A549 (cell line): Measurements from ENCODE around the gene SHCBP1L.

ENCODE experiments used
- CHD2 ChIP-seq: fragments of 150-350 bp; IDR thresholded peaks from 2 replicates; pipeline ENCODE4 v1.6.1; 2014; ENCODE audit warnings: low read length; ENCODE audit not compliant: partially characterized antibody
- GATA3 ChIP-seq: IDR thresholded peaks from 2 replicates; pipeline ENCODE4 v1.6.1; 2012; ENCODE audit warnings: borderline replicate concordance
- KDM5A ChIP-seq: fragments of 200-600 bp; sonication (generic); IDR thresholded peaks from 2 replicates; pipeline ENCODE4 v1.6.1; 2016; ENCODE audit warnings: antibody characterized with exemption, mild to moderate bottlenecking
- MYC ChIP-seq: IDR thresholded peaks from 2 replicates; pipeline ENCODE4 v1.6.1; 2012; ENCODE audit warnings: mild to moderate bottlenecking, inconsistent platforms, low read length, improper control_type of control experiment, borderline replicate concordance
- PHF8 ChIP-seq: fragments of 200-600 bp; sonication (generic); IDR thresholded peaks from 2 replicates; pipeline ENCODE4 v1.6.1; 2016; ENCODE audit warnings: low read depth, mild to moderate bottlenecking, antibody characterized with exemption, moderate library complexity, borderline replicate concordance
- POLR2A ChIP-seq: IDR thresholded peaks from 2 replicates; pipeline ENCODE4 v1.6.1; 2012; ENCODE audit warnings: mild to moderate bottlenecking, low read length
- RAD21 ChIP-seq, 2 experiments: fragments of >200 bp in 1 of 2; sonication (Bioruptor Twin) in 1 of 2; formaldehyde crosslinking in 1 of 2; IDR thresholded peaks in 1 of 2; conservative IDR thresholded peaks in 1 of 2; 2 replicates in 1 of 2; 3 replicates in 1 of 2; pipeline ENCODE4 v1.6.1; 2012 to 2018; ENCODE audit warnings: inconsistent platforms in 1 of 2
- SREBF2 ChIP-seq: fragments of 450-650 bp; IDR thresholded peaks from 2 replicates; pipeline ENCODE4 v1.6.1; 2014; ENCODE audit warnings: mild to moderate bottlenecking, moderate library complexity
- TP53 ChIP-seq: fragments of 250-450 bp; sonication (Bioruptor Pico); IDR thresholded peaks from 2 replicates; pipeline ENCODE4 v1.5.0; 2021; ENCODE audit warnings: mild to moderate bottlenecking, moderate library complexity
- TF ChIP-seq, protein P1 (sequence below): fragments of >200 bp; sonication (Bioruptor Twin); formaldehyde crosslinking; IDR thresholded peaks from 3 replicates; pipeline ENCODE4 v1.5.1; 2016

DNA sequence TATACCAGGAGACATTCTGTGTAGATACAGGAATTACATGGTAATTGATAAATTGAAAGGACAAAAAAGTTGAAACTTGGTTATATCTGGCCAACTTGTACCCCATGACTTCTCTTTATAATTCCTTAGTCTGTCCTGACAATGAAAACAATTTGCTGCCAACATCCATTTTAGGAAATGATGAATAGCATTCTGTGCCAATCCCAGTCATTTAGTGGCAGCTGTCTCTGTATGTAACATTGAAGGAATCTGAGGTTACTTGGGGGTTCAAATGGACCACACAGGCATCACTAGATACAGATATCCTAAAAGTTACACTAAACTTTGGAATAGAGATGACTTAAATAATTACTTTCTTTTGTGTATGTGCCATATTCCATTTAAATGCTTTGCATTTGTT, 75.6 kb downstream of the SHCBP1L start:
- TF ChIP-seq RAD21 (conservative IDR thresholded peaks at IDR 0.05 in 1 of 2, IDR thresholded peaks at IDR 0.05 in 1 of 2) (no peak), KDM5A (no peak), GATA3 (no peak), MYC (no peak), PHF8 (no peak), SREBF2 (no peak), TP53 (no peak), CHD2 (no peak), POLR2A (no peak)
- TF ChIP-seq, protein P1, sequence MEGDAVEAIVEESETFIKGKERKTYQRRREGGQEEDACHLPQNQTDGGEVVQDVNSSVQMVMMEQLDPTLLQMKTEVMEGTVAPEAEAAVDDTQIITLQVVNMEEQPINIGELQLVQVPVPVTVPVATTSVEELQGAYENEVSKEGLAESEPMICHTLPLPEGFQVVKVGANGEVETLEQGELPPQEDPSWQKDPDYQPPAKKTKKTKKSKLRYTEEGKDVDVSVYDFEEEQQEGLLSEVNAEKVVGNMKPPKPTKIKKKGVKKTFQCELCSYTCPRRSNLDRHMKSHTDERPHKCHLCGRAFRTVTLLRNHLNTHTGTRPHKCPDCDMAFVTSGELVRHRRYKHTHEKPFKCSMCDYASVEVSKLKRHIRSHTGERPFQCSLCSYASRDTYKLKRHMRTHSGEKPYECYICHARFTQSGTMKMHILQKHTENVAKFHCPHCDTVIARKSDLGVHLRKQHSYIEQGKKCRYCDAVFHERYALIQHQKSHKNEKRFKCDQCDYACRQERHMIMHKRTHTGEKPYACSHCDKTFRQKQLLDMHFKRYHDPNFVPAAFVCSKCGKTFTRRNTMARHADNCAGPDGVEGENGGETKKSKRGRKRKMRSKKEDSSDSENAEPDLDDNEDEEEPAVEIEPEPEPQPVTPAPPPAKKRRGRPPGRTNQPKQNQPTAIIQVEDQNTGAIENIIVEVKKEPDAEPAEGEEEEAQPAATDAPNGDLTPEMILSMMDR: no peak
